Breast epithelium (tissue), 3 donors: ENCODE measurements around the gene ACRV1.

Source experiments
- CTCF ChIP-seq, 3 donors: fragments of 450-650 bp; IDR thresholded peaks; one replicate each; pipeline ENCODE4 v1.5.1; 2016 to 2017; ENCODE audit warnings: antibody characterized with exemption in 3 of 3, mild to moderate bottlenecking in 3 of 3, moderate library complexity in 3 of 3
- POLR2A ChIP-seq: fragments of 450-650 bp; IDR thresholded peaks from one replicate; pipeline ENCODE4 v1.6.1; 2016; ENCODE audit warnings: antibody characterized with exemption, mild to moderate bottlenecking, moderate library complexity
- POLR2AphosphoS5 ChIP-seq, 3 donors: sonication (generic); formaldehyde crosslinking; IDR thresholded peaks; one replicate each; pipeline ENCODE4 v1.6.1; 2017; ENCODE audit warnings: antibody characterized with exemption in 3 of 3

DNA sequence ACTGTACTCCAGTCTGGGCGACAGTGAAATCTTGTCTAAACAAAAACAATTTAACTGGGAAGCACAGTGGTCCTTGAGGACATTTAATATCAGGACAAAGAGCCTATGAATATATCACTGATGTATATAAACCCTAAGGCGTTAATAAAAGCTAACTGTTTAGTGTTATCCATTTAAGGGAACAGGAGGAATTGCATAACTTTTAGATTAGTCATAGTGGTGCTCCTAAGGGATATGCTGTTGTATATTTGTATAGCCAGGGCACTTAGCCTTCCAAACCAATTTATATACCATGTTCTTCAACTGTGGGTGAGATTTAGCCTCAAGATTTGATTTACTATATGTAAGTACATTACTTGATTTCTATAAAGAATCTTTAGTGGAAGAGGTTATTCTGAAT is 58.7 kb downstream of the ACRV1 start:
- TF ChIP-seq POLR2A (no peak), CTCF (IDR thresholded peaks at IDR 0.05) (no peak), POLR2AphosphoS5 (IDR thresholded peaks at IDR 0.05) (no peak)
